Measurements from ENCODE around the gene SPOCK1. TPM values are rescaled to one million over a fixed set of nuclear protein-coding genes. Genes with fewer than 3 reads are reported as not detected.

Gene SPOCK1
- total and polyA plus RNA-seq, 2 experiments from 2014 or later: 268 to 471 TPM

DNA sequence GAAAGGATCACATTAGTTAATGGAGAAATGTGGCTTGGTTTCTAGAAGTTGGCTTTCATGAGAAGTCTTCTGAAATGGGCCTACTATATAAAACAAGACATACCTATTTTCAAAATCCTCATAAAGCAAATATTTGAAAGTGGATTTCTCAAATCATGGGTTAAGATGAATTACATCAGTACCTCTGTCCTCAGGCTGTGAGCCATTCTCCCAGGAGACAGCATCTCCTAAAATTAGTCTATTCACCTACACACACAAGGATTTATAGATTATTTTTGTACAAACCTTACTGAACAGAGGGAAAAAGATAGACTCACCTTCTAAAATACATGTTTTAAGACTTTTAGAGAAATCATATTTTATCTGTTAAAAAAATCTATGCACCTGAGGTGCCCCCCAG, 32.1 kb upstream of the SPOCK1 start:
- H3K4me2 ChIP-seq (ENCODE audit: unreplicated experiment): no peak overlapping the region
- TF ChIP-seq EZH2phosphoT487 (IDR thresholded peaks at IDR 0.05; ENCODE audit: insufficient read depth, low read depth) (no peak), EZH2 (IDR thresholded peaks at IDR 0.05; ENCODE audit: insufficient read depth, poor library complexity, severe bottlenecking) (no peak)
- H3K27me3 ChIP-seq (replicated peaks; ENCODE audit: insufficient read depth): peaks cover 4% of the 10 kb centered on the region; the same call in 1 of the 2 replicates
- no peaks in the 10 kb centered on the region for H3F3A ChIP-seq (ENCODE audit: insufficient read depth)
- no peaks in the 10 kb centered on the region for H4K20me1 ChIP-seq (ENCODE audit: insufficient read depth)
- no peaks in the 10 kb centered on the region for H3K4me1 ChIP-seq (ENCODE audit: insufficient read depth)
- no peak overlapping the region for H3K9ac ChIP-seq
- in situ Hi-C loops (cut with MboI): no loop called here
- H3K4me3 ChIP-seq: no peak overlapping the region
- H3K9me2 ChIP-seq (ENCODE audit: insufficient read depth): no peaks in the 10 kb centered on the region
- H3K79me2 ChIP-seq (ENCODE audit: insufficient read depth): no peaks in the 10 kb centered on the region
- H3K27ac ChIP-seq: no peak overlapping the region
- no peaks in the 10 kb centered on the region for H3K36me3 ChIP-seq (ENCODE audit: low read depth)
- no peaks in the 10 kb centered on the region for H3K9me3 ChIP-seq (ENCODE audit: low read depth)
- no peak for DNase-seq
- no peak overlapping the region for H2AFZ ChIP-seq

GRCh38 chr5:137521246-137521645, 22.1 kb upstream of the SPOCK1 start:
- Histone ChIP-seq H3K4me3 (no peak overlapping the region), H3K36me3 (ENCODE audit: low read depth) (no peaks in the 10 kb centered on the region), H3K9ac (no peak overlapping the region), H3K4me2 (ENCODE audit: unreplicated experiment) (no peak overlapping the region), H3K27me3 (replicated peaks; ENCODE audit: insufficient read depth) (no peaks in the 10 kb centered on the region; the same call in 1 of the 2 replicates), H2AFZ (no peak overlapping the region), H4K20me1 (ENCODE audit: insufficient read depth) (no peaks in the 10 kb centered on the region), H3K27ac (no peak overlapping the region), H3K79me2 (ENCODE audit: insufficient read depth) (no peaks in the 10 kb centered on the region), H3K9me2 (ENCODE audit: insufficient read depth) (no peaks in the 10 kb centered on the region), H3F3A (ENCODE audit: insufficient read depth) (no peaks in the 10 kb centered on the region), H3K9me3 (ENCODE audit: low read depth) (no peaks in the 10 kb centered on the region), H3K4me1 (ENCODE audit: insufficient read depth) (no peaks in the 10 kb centered on the region)
- 57 to 62% methylated on average over 3 of the region's 3 CpGs for WGBS, 2 experiments (ENCODE audit: low coverage in 1 of 2, low lambda C conversion rate in 2 of 2, missing lambda C conversion rate in 2 of 2)
- in situ Hi-C loops (cut with MboI): no loop called here
- no peak for TF ChIP-seq EZH2 (IDR thresholded peaks at IDR 0.05; ENCODE audit: insufficient read depth, poor library complexity, severe bottlenecking)
- no peak for TF ChIP-seq EZH2phosphoT487 (IDR thresholded peaks at IDR 0.05; ENCODE audit: insufficient read depth, low read depth)
- no peak for DNase-seq

DNA sequence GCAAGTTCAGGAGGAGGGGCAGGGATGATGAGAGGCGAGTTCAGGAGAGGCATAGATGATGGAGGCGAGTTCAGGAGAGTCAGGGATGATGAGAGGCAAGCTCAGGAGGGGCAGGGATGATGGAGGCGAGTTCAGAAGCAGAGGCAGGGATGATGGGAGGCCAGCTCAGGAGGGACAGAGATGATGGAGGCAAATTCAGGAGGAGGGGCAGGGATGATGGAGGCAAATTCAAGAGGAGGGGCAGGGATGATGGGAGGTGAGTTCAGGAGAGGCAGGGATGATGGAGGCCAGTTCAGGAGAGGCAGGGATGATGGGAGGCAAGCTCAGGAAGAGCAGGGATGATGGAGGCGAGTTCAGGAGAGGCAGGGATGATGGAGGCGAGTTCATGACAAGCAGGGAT, 17.8 kb upstream of the SPOCK1 start:
- 69% methylated on average over 2 to 4 of the region's 5 CpGs for WGBS, 2 experiments (ENCODE audit: low coverage in 1 of 2, low lambda C conversion rate in 2 of 2, missing lambda C conversion rate in 2 of 2)
- no peaks in the 10 kb centered on the region for H4K20me1 ChIP-seq (ENCODE audit: insufficient read depth)
- no peak overlapping the region for H2AFZ ChIP-seq
- no peak overlapping the region for H3K4me2 ChIP-seq (ENCODE audit: unreplicated experiment)
- H3F3A ChIP-seq (ENCODE audit: insufficient read depth): no peaks in the 10 kb centered on the region
- H3K27ac ChIP-seq: no peak overlapping the region
- no peaks in the 10 kb centered on the region for H3K36me3 ChIP-seq (ENCODE audit: low read depth)
- no peaks in the 10 kb centered on the region for H3K4me1 ChIP-seq (ENCODE audit: insufficient read depth)
- H3K79me2 ChIP-seq (ENCODE audit: insufficient read depth): no peaks in the 10 kb centered on the region
- in situ Hi-C loops (cut with MboI): no loop called here
- no peaks in the 10 kb centered on the region; the same call in 1 of the 2 replicates for H3K27me3 ChIP-seq (replicated peaks; ENCODE audit: insufficient read depth)
- H3K9ac ChIP-seq: no peak overlapping the region
- TF ChIP-seq EZH2phosphoT487 (IDR thresholded peaks at IDR 0.05; ENCODE audit: insufficient read depth, low read depth) (no peak), EZH2 (IDR thresholded peaks at IDR 0.05; ENCODE audit: insufficient read depth, poor library complexity, severe bottlenecking) (no peak)
- DNase-seq: no peak
- no peak overlapping the region for H3K4me3 ChIP-seq
- no peaks in the 10 kb centered on the region for H3K9me3 ChIP-seq (ENCODE audit: low read depth)
- no peaks in the 10 kb centered on the region for H3K9me2 ChIP-seq (ENCODE audit: insufficient read depth)

- H3K4me3 ChIP-seq: no peak overlapping the region
Observed at GRCh38 chr5:137516251-137516797, 17.2 kb upstream of the SPOCK1 start.

DNA sequence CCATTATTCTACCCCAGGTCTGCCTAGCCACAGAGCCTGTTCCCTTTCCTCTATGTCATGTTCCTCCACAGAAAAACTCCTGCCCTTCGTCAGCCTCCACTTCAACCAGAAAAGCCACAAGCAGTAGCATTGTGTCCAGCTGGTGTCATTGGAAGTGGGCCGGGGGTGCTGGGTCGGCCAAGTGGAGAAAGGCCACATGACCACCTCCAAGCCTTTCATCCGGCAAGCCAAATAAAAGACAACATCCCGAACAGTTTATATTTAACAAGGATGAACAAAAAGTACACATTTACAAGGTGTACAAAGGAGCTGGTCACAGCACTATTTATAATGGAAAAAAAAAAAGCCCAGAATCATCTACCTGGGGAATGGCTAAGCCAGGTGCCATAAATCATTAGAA, 16.1 kb upstream of the SPOCK1 start:
- TF ChIP-seq EZH2phosphoT487 (IDR thresholded peaks at IDR 0.05; ENCODE audit: insufficient read depth, low read depth) (no peak), EZH2 (IDR thresholded peaks at IDR 0.05; ENCODE audit: insufficient read depth, poor library complexity, severe bottlenecking) (no peak)
- Histone ChIP-seq H3K4me2 (ENCODE audit: unreplicated experiment) (no peak overlapping the region), H3K4me1 (ENCODE audit: insufficient read depth) (no peaks in the 10 kb centered on the region), H3K79me2 (ENCODE audit: insufficient read depth) (no peaks in the 10 kb centered on the region), H3K27ac (no peak overlapping the region), H3K9me3 (ENCODE audit: low read depth) (no peaks in the 10 kb centered on the region), H3F3A (ENCODE audit: insufficient read depth) (no peaks in the 10 kb centered on the region), H4K20me1 (ENCODE audit: insufficient read depth) (no peaks in the 10 kb centered on the region), H3K4me3 (no peak overlapping the region), H3K9ac (no peak overlapping the region), H2AFZ (no peak overlapping the region), H3K9me2 (ENCODE audit: insufficient read depth) (no peaks in the 10 kb centered on the region), H3K27me3 (replicated peaks; ENCODE audit: insufficient read depth) (no peaks in the 10 kb centered on the region), H3K36me3 (ENCODE audit: low read depth) (no peaks in the 10 kb centered on the region)
- in situ Hi-C loops (cut with MboI): no loop called here
- 68 to 70% methylated on average over 5 of the region's 5 CpGs for WGBS, 2 experiments (ENCODE audit: low coverage in 1 of 2, low lambda C conversion rate in 2 of 2, missing lambda C conversion rate in 2 of 2)
- DNase-seq: no peak

More at GRCh38 chr5:137516251-137516797, 17.2 kb upstream of the SPOCK1 start:
- no peak for DNase-seq
- Histone ChIP-seq H3K4me1 (ENCODE audit: insufficient read depth) (no peaks in the 10 kb centered on the region), H3K36me3 (ENCODE audit: low read depth) (no peaks in the 10 kb centered on the region), H3K4me2 (ENCODE audit: unreplicated experiment) (no peak overlapping the region), H2AFZ (no peak overlapping the region), H3K27me3 (replicated peaks; ENCODE audit: insufficient read depth) (no peaks in the 10 kb centered on the region), H3F3A (ENCODE audit: insufficient read depth) (no peaks in the 10 kb centered on the region), H3K9me2 (ENCODE audit: insufficient read depth) (no peaks in the 10 kb centered on the region), H4K20me1 (ENCODE audit: insufficient read depth) (no peaks in the 10 kb centered on the region), H3K9ac (no peak overlapping the region), H3K79me2 (ENCODE audit: insufficient read depth) (no peaks in the 10 kb centered on the region), H3K9me3 (ENCODE audit: low read depth) (no peaks in the 10 kb centered on the region), H3K27ac (no peak overlapping the region)
- in situ Hi-C loops (cut with MboI): no loop called here
- TF ChIP-seq EZH2 (IDR thresholded peaks at IDR 0.05; ENCODE audit: insufficient read depth, poor library complexity, severe bottlenecking) (no peak), EZH2phosphoT487 (IDR thresholded peaks at IDR 0.05; ENCODE audit: insufficient read depth, low read depth) (no peak)
- 31 to 48% methylated on average over 4 to 7 of the region's 7 CpGs for WGBS, 2 experiments (ENCODE audit: low coverage in 1 of 2, low lambda C conversion rate in 2 of 2, missing lambda C conversion rate in 2 of 2)
